ENCODE measurements around the gene USP13.

DNA sequence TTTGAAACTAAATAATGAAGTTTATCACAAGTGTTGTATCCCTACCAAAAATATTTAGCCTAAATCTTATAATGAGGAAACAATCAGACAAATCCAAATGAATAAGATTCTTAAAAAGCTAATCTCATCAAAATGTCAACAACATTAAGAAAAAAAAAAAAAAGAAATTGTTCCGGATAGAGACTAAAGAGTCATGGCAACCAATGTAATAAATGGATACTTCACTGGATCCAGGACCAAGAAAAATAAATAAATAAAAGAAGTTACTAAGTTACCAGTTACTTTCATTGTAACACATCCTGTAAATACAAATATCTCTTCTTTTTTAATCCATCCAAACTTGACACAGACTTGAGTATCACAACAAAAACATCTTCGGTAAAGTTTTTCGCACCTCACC is 49.0 kb upstream of the USP13 start:
- TF ChIP-seq CEBPB (IDR thresholded peaks at IDR 0.05; ENCODE audit: low read depth, low read length) (no peak), CTCF (conservative IDR thresholded peaks at IDR 0.05; ENCODE audit: low read depth, low read length) (no peak), POLR2A (IDR thresholded peaks at IDR 0.05; ENCODE audit: low read depth, low read length) (no peak), RFX5 (IDR thresholded peaks at IDR 0.05; ENCODE audit: low read depth, low read length) (no peak), CHD1 (IDR thresholded peaks at IDR 0.05; ENCODE audit: low read depth, low read length) (no peak)
- TF ChIP-seq, protein P1, sequence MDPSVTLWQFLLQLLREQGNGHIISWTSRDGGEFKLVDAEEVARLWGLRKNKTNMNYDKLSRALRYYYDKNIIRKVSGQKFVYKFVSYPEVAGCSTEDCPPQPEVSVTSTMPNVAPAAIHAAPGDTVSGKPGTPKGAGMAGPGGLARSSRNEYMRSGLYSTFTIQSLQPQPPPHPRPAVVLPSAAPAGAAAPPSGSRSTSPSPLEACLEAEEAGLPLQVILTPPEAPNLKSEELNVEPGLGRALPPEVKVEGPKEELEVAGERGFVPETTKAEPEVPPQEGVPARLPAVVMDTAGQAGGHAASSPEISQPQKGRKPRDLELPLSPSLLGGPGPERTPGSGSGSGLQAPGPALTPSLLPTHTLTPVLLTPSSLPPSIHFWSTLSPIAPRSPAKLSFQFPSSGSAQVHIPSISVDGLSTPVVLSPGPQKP (IDR thresholded peaks at IDR 0.05; ENCODE audit: borderline replicate concordance, low read depth, low read length): no peak
